HAP-1 (cell line): ENCODE measurements around the gene ZNF419.
"Not testable (repeated sequence)": the region's sequence is repeated elsewhere in the genome, so short reads cannot be mapped to it uniquely, and the experiment has no call there.

ENCODE experiments used
- DNase-seq, 2 experiments: peaks; one replicate each; pipeline ENCODE4 v3.0.0-alpha.2; 2016 to 2020; ENCODE audit warnings: low spot score in 2 of 2
- H3K27me3 ChIP-seq: fragments of 250-450 bp; sonication (Bioruptor Pico); 2 replicates; pipeline ENCODE4 v1.5.1; 2020; ENCODE audit warnings: low read depth, mild to moderate bottlenecking, moderate library complexity
- H3K36me3 ChIP-seq: fragments of 250-450 bp; sonication (Bioruptor Pico); replicated peaks from 2 replicates; pipeline ENCODE4 v1.5.1; 2020; ENCODE audit warnings: mild to moderate bottlenecking
- H3K4me1 ChIP-seq: fragments of 250-450 bp; sonication (Bioruptor Pico); 2 replicates; pipeline ENCODE4 v1.5.1; 2020; ENCODE audit warnings: mild to moderate bottlenecking
- H3K4me3 ChIP-seq: fragments of 250-450 bp; sonication (Bioruptor Pico); 2 replicates; pipeline ENCODE4 v1.5.1; 2020; ENCODE audit warnings: mild to moderate bottlenecking, moderate library complexity
- H3K9me3 ChIP-seq: fragments of 250-450 bp; sonication (Bioruptor Pico); 2 replicates; pipeline ENCODE4 v1.5.1; 2020; ENCODE audit warnings: mild to moderate bottlenecking, moderate library complexity
- in situ Hi-C: fragments of 300-500 bp; cut with MboI; formaldehyde crosslinking; loops from 3 replicates; pipeline ENCODE4 v1.14.3; 2020; ENCODE audit warnings: low sequenced_read_pairs, inconsistent platforms, mixed read lengths

Gene ZNF419

GRCh38 chr19:57487477-57488298 lies at the start of gene ZNF419:
TSS of gene ZNF419 (plus strand) at chr19:57487750. CDS start at chr19:57487951, 201 bp downstream.
- H3K4me1 ChIP-seq, H3K9me3 ChIP-seq, H3K36me3 ChIP-seq, H3K27me3 ChIP-seq, in situ Hi-C loops: not testable (repeated sequence)
- H3K4me3 ChIP-seq = peak within 1 kb of the TSS; percentile 93
- DNase-seq = peak; percentile 80 to 93

DNA sequence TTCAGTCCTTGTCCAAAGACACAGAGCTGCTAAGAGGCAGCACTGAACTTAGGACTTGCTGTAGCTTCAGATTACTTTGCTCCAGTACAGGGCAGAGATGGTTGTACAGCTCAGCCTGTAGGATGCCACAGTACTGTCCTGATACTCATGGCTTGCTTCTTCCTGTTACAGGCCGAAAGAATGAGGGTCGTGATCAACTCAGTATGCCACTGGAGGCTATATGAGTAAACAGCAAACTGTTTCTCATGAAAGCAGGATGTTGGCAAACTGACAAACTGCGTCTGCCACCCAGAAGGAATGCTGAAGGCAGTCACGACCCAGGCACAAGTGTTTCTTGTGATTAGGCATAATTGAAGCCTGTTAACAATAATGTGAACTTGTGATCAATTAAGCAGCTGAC lies 49.6 kb upstream of the ZNF419 start:
- H3K4me1 ChIP-seq = peaks cover 6% of the 10 kb centered on the region
- H3K4me3 ChIP-seq = no peak overlapping the region
- H3K27me3 ChIP-seq = no peaks in the 10 kb centered on the region
- DNase-seq = no peak
- peaks cover 12% of the 10 kb centered on the region for H3K36me3 ChIP-seq
- in situ Hi-C loops = no loop called here
- H3K9me3 ChIP-seq = no peaks in the 10 kb centered on the region; the same call in 1 of the 2 replicates

- Histone ChIP-seq H3K36me3 (peaks cover 22% of the 10 kb centered on the region), H3K9me3 (peaks cover 2% of the 10 kb centered on the region), H3K4me3 (no peak overlapping the region), H3K4me1 (peaks cover 6% of the 10 kb centered on the region), H3K27me3 (no peaks in the 10 kb centered on the region)
- no peak for DNase-seq
- in situ Hi-C loops = no loop called here
Measured at GRCh38 chr19:57438925-57439324, 48.6 kb upstream of the ZNF419 start.

DNA sequence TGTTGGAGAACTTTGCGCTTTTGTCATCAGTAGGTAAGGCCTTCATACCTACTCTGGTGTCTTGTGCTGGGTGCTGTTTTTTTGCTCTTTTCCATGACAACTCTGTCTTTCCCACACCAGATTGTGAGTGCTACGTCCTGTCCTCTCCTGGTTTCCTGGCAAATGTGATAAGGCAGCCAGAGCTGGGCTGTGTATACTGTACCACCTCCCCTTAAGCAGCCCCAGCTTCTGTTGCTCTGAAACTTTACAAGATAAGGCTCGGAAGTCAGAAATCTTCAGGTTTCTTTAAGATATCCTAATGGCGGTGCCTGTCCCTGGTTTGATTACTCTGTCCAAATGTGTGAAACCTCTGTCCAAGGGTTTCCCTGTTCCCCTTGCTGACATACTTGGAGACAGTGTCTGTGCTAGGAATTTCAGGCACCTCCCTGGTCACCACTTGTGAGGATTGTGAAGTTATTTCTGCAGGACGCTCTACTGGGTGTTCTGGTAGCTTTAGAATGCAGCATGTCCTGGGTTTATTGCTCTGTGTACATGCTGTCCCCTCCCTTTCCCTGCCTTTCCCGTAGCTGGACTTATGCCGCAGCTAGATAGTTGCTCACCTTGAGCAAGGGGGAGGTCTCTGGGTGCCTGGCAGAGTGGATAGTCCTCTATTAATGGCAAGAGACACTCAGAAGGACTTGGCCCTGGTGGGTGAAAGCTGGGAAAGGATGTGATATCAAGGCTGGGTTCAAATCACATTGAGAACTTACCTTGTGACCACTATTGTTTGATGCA lies 45.4 kb upstream of the ZNF419 start:
- Histone ChIP-seq H3K27me3 (no peaks in the 10 kb centered on the region), H3K4me1 (no peaks in the 10 kb centered on the region), H3K4me3 (no peak overlapping the region), H3K9me3 (peaks cover 6% of the 10 kb centered on the region; the same call in 1 of the 2 replicates), H3K36me3 (peaks cover 33% of the 10 kb centered on the region)
- in situ Hi-C loops = no loop called here
- no peak for DNase-seq

GRCh38 chr19:57443121-57443696 lies 44.3 kb upstream of the ZNF419 start:
- DNase-seq = no peak
- Histone ChIP-seq H3K4me1 (no peaks in the 10 kb centered on the region), H3K9me3 (peaks cover 6% of the 10 kb centered on the region; the same call in 1 of the 2 replicates), H3K27me3 (no peaks in the 10 kb centered on the region), H3K4me3 (no peak overlapping the region), H3K36me3 (peaks cover 33% of the 10 kb centered on the region)
- in situ Hi-C loops = no loop called here

- H3K36me3 ChIP-seq = no peaks in the 10 kb centered on the region
- H3K4me1 ChIP-seq = no peaks in the 10 kb centered on the region
- DNase-seq = no peak
- H3K27me3 ChIP-seq = no peaks in the 10 kb centered on the region
- no peak overlapping the region for H3K4me3 ChIP-seq
- peaks cover 2% of the 10 kb centered on the region; the same call in 1 of the 2 replicates for H3K9me3 ChIP-seq
- in situ Hi-C loops = no loop called here
Measured at GRCh38 chr19:57452307-57452706, 35.2 kb upstream of the ZNF419 start.

- Histone ChIP-seq H3K36me3 (no peaks in the 10 kb centered on the region), H3K4me1 (no peaks in the 10 kb centered on the region), H3K4me3 (no peak overlapping the region), H3K27me3 (no peaks in the 10 kb centered on the region), H3K9me3 (peaks cover 10% of the 10 kb centered on the region)
- in situ Hi-C loops = no loop called here
- peak; percentile 27 to 30 for DNase-seq
Measured at GRCh38 chr19:57465680-57466381, 21.7 kb upstream of the ZNF419 start.

DNA sequence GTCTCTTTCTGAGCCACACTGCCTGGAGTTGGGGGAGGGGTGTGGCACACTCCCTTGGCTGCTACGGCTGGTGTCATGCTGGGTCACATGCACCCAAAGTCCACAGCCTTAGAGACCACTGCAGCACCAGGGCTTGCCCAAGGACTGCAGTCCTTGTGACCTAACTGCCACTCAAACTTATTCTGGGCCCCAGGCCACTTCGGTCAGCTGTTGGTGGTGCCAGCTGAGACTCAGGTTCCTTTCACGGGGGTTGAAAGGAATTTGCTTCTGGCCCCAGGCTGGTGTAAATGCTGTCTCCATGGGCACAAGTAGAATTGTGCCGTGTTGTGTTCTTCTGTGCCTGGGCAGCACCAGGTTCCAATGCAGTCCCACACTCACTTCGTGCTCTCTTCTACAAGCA lies 21.1 kb upstream of the ZNF419 start:
- in situ Hi-C loops = no loop called here
- no peak overlapping the region for H3K4me3 ChIP-seq
- no peak for DNase-seq
- peaks cover 11% of the 10 kb centered on the region for H3K9me3 ChIP-seq
- H3K27me3 ChIP-seq = no peaks in the 10 kb centered on the region
- H3K36me3 ChIP-seq = no peaks in the 10 kb centered on the region
- H3K4me1 ChIP-seq = no peaks in the 10 kb centered on the region

DNA sequence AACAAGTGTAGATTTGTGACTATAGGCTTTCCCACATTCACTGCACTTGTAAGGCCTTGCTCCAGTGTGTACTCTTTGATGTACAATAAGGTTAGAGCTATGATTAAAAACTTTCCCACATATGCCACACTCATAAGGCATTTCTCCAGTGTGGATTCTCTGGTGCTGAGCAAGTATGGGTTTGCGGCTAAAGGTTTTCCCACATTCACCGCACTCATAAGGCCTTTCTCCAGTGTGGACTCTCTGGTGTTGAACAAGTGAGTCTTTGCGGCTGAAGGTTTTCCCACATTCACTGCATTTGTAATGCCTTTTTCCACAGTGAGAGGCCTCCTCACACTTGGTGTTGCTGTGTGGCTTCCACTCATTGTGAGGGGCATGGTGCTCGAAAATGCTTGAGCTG lies 13.9 kb upstream of the ZNF419 start:
- Histone ChIP-seq H3K4me3 (no peak overlapping the region), H3K9me3 (peaks cover 21% of the 10 kb centered on the region), H3K36me3 (no peaks in the 10 kb centered on the region), H3K4me1 (no peaks in the 10 kb centered on the region), H3K27me3 (no peaks in the 10 kb centered on the region)
- in situ Hi-C loops = no loop called here
- no peak for DNase-seq

DNA sequence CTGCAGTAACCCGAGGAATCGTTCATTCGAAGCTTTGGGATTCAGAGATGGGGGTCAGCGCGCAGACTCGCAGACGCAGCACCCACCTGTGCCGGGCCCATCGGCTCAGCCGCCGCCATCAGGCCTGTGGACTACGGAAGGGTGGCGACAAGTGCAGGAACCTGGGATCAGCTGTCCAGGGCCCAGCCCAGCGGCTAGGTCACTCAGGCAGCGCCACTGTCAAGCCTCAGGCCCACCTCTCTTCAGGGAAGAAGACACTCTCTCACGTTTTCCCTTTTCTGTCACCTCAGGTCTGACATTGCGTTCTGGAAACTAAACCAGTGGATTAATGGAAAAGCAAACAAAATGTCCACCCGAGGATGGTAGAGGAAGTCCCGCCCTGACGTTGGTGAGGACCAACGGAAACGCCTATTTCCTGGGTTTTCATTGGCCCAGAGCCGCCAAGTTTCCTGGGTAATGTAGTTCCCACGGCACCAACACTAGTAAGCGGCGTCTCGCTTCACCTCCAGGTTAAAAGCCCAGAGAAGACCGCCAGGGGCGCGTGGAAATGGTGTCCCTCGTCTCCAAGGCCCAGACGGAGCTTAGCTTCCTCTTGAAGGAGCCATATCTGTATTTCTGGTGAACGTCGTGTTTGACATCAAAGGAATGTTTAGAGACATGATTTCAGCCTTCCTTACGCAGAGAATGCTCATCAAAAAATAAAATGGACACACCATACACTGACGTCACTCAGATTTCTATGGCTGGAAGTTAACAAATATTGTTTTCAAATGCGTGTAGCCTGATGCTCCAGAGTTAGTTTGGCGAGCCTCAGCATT lies 10.2 kb upstream of the ZNF419 start, which contains the start of gene ZNF772:
Gene ZNF772 (minus strand): TSS at position 376 of the 818 bp plus-strand sequence. CDS start 257 bp downstream, at position 119.
- in situ Hi-C loops = no loop called here
- peak; percentile 80 to 86 for DNase-seq
- H3K4me1 ChIP-seq = no peaks in the 10 kb centered on the region
- H3K4me3 ChIP-seq = peak within 1 kb of the TSS; percentile 39
- no peaks in the 10 kb centered on the region for H3K27me3 ChIP-seq
- H3K9me3 ChIP-seq = peaks cover 15% of the 10 kb centered on the region
- H3K36me3 ChIP-seq = no peaks in the 10 kb centered on the region

GRCh38 chr19:57488299-57488644 lies 722 bp downstream of the ZNF419 start:
- H3K4me1 ChIP-seq, H3K27me3 ChIP-seq, H3K9me3 ChIP-seq, DNase-seq, H3K4me3 ChIP-seq, in situ Hi-C loops: not testable (repeated sequence)
- peaks cover 14% of the 10 kb centered on the region for H3K36me3 ChIP-seq

GRCh38 chr19:57499332-57499679 lies 11.8 kb downstream of the ZNF419 start:
- H3K9me3 ChIP-seq, H3K36me3 ChIP-seq, DNase-seq, in situ Hi-C loops, H3K4me1 ChIP-seq, H3K27me3 ChIP-seq: not testable (repeated sequence)
- peak overlapping the region; percentile 82; the same call in 1 of the 2 replicates for H3K4me3 ChIP-seq
